Measurements from ENCODE around the gene KIAA1549.
A peak's percentile ranks its signal among the peaks of the same experiment; 100 is the strongest.

KIAA1549 gene

GRCh38 chr7:138975343-138976104 is 5.7 kb downstream of the KIAA1549 start:
- DNase-seq = no peak

DNA sequence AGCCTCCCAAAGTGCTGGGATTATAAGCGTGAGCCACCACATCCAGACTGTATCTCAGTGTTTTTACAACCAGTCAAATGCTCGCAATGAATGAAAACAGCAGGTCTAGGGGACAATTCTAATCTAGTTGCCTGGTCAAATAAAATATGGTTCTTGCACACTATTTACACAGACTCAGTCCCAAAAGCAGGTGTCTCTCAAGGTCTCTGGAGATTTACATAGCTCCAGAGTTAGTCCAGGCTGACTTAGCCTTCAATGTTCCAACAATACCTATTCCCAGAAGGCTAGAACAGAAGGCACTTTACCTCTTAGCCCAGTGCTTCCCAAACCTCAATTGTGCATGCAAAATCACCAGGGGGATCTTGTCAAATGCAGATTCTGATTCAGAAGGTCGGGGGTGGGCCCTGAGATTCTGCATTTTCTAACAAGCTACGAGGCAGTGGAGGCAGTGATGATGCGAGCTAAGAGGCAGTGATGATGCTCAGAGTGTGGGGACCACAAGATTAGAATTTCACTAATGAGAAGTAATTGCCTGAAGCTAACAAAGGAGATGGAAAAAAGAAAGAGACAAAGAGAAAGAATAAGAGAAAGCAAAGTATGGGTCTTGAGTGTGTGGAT is 6.4 kb downstream of the KIAA1549 start:
- no peak for DNase-seq

DNA sequence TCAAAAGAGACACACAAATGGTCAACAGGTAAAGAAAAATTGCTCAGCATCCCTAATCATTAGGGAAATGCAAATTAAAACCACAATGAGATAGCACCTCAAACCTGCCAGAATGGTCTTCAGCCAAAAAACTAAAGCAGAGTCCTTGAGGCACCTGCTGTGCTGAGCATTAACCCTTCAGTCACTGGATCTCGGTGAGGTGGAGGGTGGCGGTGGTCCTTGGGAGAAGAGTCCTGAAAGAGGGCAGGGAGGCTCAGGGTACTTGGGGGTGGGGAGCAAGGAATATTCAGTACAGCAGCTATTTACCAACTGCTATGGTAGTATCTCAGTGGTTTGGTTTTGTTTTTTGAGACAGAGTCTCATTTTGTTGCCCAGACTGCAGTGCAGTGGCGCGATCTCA is 7.1 kb downstream of the KIAA1549 start:
- no peak for DNase-seq

- peak in 3 of 56 donors; percentile 17 to 19 (median 19) for DNase-seq
Observed at GRCh38 chr7:138970952-138971351, 10.2 kb downstream of the KIAA1549 start.

- DNase-seq = no peak
Observed at GRCh38 chr7:138970446-138970845, 10.7 kb downstream of the KIAA1549 start.

- no peak for DNase-seq
Observed at GRCh38 chr7:138967159-138967558, 14.0 kb downstream of the KIAA1549 start.

- no peak for DNase-seq
Observed at GRCh38 chr7:138964624-138965436, 16.4 kb downstream of the KIAA1549 start.

- no peak for DNase-seq
Observed at GRCh38 chr7:138963675-138964074, 17.5 kb downstream of the KIAA1549 start.

- no peak for DNase-seq
Observed at GRCh38 chr7:138962561-138963270, 18.5 kb downstream of the KIAA1549 start.

GRCh38 chr7:138961159-138961558 is 20.0 kb downstream of the KIAA1549 start:
- peak in 5 of 56 donors; percentile 8 to 22 (median 18) for DNase-seq

GRCh38 chr7:138958391-138958956 is 22.7 kb downstream of the KIAA1549 start:
- no peak for DNase-seq

GRCh38 chr7:138957753-138958390 is 23.3 kb downstream of the KIAA1549 start:
- DNase-seq = no peak

DNA sequence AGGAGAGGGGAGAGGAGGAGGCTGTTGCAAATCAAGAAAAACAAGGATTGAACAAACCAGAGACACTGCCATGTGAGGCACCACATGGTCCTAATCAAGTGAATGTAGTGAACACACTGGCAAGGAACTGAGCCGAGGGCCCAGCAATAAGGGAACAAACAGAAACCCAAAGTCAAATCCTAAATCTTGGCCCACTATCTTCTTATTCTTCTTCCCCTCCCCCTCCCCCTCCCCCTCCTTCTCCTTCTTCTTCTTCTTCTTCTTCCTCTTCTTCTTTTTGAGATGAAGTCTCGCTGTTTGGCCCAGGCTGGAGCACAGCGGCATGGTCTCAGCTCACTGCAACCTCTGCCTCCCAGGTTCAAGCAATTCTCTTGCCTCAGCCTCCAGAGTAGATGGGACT is 24.0 kb downstream of the KIAA1549 start:
- no peak for DNase-seq

DNA sequence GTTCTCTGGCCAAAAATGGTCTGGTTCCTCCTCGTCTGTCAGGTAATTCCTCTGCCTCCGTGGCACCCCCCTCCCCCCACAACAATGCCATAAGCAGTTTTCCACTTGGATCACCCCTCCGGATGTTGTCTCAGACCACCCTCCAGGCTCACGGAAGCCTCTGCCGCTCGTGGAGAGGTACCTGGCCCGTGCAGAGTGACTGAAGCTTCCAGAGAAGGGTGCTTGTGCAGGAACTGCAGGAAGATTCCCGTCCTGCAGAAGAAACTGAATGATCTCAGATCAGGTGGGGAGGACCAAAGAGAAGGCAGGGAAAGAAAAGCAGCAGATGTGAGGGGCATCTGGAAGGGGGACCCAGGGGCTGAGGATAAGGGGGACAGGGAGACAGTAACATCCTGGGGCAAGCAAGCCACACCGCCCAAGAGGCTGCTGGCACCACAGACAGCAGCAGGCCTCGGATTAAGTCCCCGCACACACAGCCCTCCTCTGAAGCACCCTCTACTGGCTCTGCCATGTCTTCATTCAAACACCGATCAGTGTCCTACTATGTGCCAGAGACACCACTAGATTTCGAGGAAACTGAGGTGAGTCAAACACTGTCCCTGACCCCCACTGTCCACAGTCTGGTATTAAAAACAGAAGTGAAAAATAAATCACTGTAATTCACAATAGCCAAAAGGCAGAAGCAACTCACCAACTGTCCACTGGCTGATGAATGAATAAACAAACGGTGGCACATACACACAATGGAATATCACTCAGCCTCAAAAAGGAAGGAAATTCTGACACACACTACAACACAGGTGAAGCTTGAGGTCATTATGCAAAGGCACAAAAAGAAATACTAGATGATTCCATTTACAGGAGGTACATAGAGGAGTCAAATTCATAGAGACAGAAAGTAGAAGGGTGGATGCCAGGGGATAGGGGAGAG is 26.4 kb downstream of the KIAA1549 start:
- DNase-seq = no peak

DNA sequence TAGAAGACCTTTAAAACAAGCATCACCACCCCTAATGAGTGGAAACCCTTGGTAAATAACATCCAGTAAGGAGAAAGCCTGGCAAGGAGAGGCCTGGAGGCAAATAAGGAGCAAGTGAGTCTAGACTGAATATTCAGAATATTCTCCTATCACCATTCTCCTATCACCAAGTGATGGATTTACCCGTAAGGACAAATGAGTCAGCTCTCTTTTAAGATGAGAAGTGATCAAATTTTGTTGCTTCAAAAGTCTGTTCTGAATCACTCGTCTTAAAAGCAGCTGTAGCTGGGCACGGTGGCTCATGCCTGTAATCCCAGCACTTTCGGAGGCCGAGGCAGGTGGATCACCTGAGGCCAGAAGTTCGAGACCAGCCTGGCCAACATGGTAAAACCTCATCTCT is 28.4 kb downstream of the KIAA1549 start:
- DNase-seq = no peak

DNA sequence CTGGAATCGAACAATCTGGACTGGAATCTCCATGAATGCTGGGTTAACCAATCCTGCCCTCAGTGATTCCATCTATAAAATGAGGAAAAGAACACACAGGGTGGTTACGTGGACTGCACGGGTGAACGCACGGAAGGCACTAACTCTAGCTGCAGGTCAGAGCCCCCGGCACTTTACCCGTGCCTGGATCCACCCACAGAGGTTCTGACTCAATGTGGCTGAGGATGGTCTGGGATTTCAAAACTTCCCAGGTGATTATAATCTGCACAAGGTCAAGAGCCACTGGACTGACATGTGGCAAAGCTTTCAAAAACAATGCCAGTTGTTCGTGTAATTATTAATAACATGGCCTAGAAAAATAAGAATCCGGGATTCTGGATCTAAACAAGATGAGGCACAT is 29.2 kb downstream of the KIAA1549 start:
- DNase-seq = no peak

DNA sequence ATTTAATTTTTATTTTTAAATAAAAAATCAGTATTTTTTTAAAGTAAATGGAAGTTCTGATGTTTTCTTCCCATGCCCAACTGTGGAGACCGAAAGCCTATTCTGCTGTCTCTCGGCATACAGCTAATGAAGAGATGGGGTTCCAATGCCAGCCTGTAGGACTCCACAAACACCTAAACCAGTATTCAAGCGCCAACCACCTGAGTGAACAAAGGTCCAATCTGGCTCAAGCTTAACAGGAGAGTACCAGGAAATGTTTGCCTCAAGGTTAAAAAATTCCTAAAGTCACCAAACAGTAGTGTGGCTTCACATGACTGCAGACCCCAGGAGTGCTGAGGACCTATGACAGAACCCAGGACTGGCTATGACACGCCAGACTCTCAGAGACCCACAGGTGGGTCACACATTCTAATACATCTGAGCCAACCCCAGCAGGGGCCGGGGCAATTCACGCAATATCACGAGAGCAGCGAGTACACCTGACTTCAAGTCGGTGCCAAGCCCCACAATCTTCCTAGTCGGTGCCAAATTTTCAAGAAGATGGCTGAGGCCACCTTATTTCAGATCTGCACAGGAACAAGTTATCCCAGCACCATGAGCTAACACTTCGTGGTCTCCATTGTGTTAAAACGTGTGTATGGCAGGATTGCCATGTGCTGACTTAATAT is 31.6 kb downstream of the KIAA1549 start:
- DNase-seq = no peak

DNA sequence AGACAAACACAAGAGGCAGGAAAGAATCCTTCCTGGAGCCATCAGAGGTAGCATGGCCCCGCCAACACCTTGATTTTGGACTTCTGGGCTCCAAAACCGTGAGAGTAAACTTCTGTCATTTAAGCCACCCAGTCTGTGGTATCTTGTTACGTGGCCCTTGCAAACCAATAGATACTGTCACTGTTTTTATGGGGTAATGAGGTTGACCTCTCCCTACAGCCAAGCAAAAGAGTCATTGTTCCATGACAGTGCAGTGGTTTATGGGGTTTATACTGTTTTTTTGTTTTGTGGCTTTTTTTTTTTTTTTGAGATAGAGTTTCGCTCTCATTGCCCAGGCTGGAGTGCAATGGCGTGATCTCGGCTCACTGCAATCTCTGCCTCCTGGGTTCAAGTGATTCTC is 32.8 kb downstream of the KIAA1549 start:
- DNase-seq = no peak

DNA sequence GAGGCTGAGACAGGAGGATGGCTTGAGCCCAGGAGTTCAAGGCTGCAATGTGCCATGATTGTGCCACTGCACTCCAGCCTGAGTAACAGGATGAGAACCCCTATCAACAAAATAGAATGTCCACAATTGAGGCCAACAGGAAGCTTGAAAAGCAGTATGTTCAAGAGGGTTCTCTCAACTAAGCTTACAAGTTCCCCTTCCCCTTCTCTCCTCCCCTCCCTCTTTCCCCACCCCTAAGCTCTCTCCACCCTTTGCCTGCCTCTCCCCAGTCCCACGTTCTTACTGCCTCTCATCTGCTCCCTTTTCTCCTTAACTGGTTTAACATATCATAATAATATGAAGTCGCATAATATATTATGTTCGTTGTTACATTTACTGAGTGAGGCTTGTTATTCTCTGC is 35.4 kb downstream of the KIAA1549 start:
- no peak for DNase-seq
